ENCODE results near the gene NSL1.
A peak's percentile ranks its signal among the peaks of the same experiment; 100 is the strongest.
"Not testable (repeated sequence)": the region's sequence is repeated elsewhere in the genome, so short reads cannot be mapped to it uniquely, and the experiment has no call there.

The NSL1 gene

DNA sequence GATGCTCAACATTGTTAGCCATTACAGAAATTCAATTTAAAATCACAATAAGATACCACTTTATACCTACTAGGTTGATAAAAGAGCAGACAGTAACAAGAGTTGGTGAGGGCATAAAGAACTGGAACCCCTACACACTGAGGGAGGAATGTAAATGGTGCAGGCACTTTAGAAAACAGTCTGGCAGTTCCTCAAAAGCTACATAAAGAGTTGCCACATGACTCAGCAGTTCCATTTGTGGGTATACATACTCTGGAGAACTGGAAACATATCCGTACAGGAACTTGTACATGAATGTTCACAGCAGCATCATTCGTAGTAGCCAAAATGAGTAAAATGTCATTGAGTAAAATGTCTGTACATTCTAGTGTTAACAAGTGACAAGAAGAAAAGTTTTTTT, 17.0 kb downstream of the NSL1 start:
- Mint-ChIP-seq H3K4me1 (ENCODE audit: low read depth) (peaks cover 80% of the 10 kb centered on the region), H3K27me3 (no peaks in the 10 kb centered on the region), H3K9me3 (peaks cover 17% of the 10 kb centered on the region), H3K4me3 (no peak overlapping the region), H3K36me3 (ENCODE audit: low read depth) (peaks cover 75% of the 10 kb centered on the region), H3K27ac (peak overlapping the region; percentile 77)
- intact Hi-C loops (cut with micrococcal nuclease): no loop called here

DNA sequence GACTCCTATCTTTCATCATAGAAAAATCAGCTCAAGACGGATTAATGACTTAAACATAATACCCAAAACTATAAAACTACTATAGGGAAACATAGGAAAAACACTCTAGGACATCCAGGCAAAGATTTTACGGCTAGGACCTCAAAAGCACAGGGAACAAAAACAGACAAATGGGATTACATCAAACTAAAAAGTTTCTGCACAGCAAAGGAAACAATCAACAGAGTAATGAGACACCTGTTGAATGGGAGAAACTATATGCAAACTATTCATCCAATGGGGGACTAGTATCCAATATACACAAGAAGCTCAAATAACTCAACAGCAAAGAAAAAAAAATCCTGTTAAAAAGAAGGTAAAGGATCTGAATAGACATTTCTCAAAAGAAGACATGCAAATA, 18.6 kb downstream of the NSL1 start:
- intact Hi-C loops (cut with micrococcal nuclease): loop anchor here (2.0 kb wide), 1 partner anchor 20 kb away; no protein-coding TSS in a partner anchor
- peaks cover 80% of the 10 kb centered on the region for H3K4me1 Mint-ChIP-seq (ENCODE audit: low read depth)
- peak overlapping the region; percentile 77 for H3K27ac Mint-ChIP-seq

DNA sequence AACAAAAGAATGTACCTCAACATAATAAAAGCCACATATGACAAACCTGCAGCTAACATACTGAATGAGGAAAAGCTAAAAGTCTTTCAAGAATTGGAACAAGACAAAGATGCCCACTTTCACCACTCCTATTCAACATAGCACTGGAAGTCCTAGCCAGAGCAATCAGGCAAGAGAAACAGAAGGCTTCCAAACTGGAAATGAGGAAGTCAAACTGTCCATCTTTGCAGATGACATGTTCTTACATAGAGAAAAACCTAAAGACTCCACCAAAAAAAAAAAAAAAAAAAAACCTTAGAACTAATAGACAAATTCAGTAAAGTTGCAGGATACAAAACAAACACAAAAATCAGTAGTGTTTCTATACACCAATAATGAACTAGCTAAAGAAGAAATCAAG, 20.2 kb downstream of the NSL1 start:
- intact Hi-C loops (cut with micrococcal nuclease): no loop called here
- H3K36me3 Mint-ChIP-seq (ENCODE audit: low read depth): peaks cover 85% of the 10 kb centered on the region
- H3K4me3 Mint-ChIP-seq: no peak overlapping the region
- H3K9me3 Mint-ChIP-seq: peaks cover 47% of the 10 kb centered on the region
- H3K4me1 Mint-ChIP-seq (ENCODE audit: low read depth): peaks cover 68% of the 10 kb centered on the region
- H3K27me3 Mint-ChIP-seq: no peaks in the 10 kb centered on the region
- H3K27ac Mint-ChIP-seq: peak overlapping the region; percentile 51

More for the DNA sequence above, 18.6 kb downstream of the NSL1 start:
- peaks cover 81% of the 10 kb centered on the region for H3K36me3 Mint-ChIP-seq (ENCODE audit: low read depth)
- peaks cover 33% of the 10 kb centered on the region for H3K9me3 Mint-ChIP-seq
- no peaks in the 10 kb centered on the region for H3K27me3 Mint-ChIP-seq
- H3K4me3 Mint-ChIP-seq: no peak overlapping the region

DNA sequence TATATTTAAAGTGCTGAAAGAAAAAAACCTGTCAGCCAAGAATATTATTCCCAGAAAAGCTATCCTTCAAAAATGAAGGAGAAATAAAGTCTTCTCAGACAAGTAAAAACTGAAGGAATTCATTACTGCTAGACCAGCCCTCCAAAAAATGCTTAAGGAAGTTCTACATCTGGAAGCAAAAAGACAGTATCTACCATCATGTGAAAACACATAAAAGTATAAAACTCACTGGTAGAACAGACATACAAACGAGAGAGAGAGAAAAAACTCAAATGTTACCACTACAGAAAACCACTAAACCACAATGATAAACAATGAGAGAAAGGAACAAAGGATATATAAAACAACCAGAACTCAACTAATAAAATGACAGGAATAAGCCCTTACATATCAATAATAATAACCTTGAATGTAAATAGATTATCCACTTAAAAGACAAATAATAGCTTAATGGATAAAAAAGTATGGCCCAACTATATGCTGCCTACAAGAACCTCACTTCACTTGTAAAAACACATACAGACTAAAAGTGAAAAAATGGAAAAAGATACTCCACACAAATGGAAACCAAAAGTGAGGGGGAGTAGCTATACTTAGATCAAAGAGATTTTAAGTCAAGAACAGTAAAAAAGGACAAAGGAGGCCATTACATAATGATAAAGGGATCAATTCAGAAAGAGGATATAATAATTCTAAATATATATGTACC, 22.0 kb downstream of the NSL1 start:
- H3K9me3 Mint-ChIP-seq: peaks cover 52% of the 10 kb centered on the region
- peaks cover 69% of the 10 kb centered on the region for H3K4me1 Mint-ChIP-seq (ENCODE audit: low read depth)
- H3K4me3 Mint-ChIP-seq: no peak overlapping the region
- H3K36me3 Mint-ChIP-seq (ENCODE audit: low read depth): peaks cover 86% of the 10 kb centered on the region
- H3K27ac Mint-ChIP-seq: no peak overlapping the region
- intact Hi-C loops (cut with micrococcal nuclease): no loop called here
- no peaks in the 10 kb centered on the region for H3K27me3 Mint-ChIP-seq

DNA sequence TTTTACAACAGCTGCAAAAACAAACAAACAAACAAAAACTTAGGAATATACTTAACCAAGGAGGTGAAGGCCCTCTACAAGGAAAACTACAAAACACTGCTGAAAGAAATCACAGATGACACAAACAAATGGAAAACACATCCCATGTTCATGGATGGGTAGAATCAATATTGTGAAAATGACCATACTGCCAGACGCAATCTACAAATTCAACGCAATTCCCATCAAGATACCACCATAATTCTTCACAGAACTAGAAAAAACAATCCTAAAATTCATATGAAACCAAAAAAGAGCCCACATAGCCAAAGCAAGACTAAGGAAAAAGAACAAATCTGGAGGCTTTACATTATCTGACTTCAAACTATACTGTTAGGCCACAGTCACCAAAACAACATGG, 24.8 kb downstream of the NSL1 start:
- Mint-ChIP-seq H3K9me3 (peaks cover 44% of the 10 kb centered on the region), H3K4me1 (ENCODE audit: low read depth) (peaks cover 63% of the 10 kb centered on the region), H3K36me3 (ENCODE audit: low read depth) (peaks cover 84% of the 10 kb centered on the region)
- intact Hi-C loops (cut with micrococcal nuclease); H3K27ac Mint-ChIP-seq; H3K4me3 Mint-ChIP-seq; H3K27me3 Mint-ChIP-seq: not testable (repeated sequence)

DNA sequence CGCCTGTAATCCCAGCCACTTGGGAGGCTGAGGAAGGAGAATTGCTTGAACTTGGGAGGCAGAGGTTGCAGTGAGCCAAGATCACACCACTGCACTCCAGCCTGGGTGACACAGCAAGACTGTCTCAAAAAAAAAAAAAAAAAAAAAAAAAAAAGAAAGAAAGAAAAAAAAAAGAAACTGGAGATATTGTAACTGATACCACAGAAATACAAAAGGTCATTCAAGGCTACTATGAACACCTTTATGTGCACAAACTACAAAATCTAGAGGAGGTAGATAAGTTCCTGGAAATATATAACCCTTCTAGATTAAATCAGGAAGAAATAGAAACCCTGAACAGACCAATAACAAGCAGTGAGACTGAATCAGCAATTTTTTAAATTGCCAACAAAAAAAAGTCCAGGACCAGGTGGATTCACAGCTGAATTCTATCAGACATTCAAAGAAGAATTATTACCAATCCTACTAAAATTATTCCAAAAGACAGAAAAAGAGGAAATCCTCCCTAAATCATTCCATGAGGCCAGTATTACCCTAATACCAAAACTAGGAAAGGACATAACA, 26.8 kb downstream of the NSL1 start:
- H3K9me3 Mint-ChIP-seq: peaks cover 37% of the 10 kb centered on the region
- peaks cover 54% of the 10 kb centered on the region for H3K4me1 Mint-ChIP-seq (ENCODE audit: low read depth)
- H3K27me3 Mint-ChIP-seq; intact Hi-C loops (cut with micrococcal nuclease); H3K4me3 Mint-ChIP-seq: not testable (repeated sequence)
- peaks cover 76% of the 10 kb centered on the region for H3K36me3 Mint-ChIP-seq (ENCODE audit: low read depth)
- H3K27ac Mint-ChIP-seq: peak overlapping the region; percentile 75

DNA sequence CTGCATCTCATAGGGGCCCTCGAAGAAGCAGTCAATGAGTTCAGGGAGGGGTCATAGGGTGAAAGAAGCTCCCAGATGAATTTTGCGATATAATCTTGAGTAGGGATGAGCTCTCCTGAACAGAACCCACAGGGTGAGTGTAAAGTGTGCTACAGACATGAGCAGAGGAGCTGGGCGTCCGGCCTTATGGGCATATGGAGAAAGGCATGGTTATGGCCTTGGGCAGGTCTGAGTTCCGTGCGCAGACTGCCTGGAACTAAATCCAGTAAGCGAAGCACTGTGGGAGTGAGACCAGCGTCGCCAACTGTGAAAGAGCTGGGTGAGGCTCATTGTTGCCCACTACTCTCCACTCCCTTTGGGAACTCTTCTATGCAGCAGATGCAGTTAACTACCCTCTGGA, 28.7 kb downstream of the NSL1 start:
- H3K36me3 Mint-ChIP-seq (ENCODE audit: low read depth): peaks cover 58% of the 10 kb centered on the region
- H3K4me3 Mint-ChIP-seq: no peak overlapping the region
- intact Hi-C loops (cut with micrococcal nuclease): no loop called here

DNA sequence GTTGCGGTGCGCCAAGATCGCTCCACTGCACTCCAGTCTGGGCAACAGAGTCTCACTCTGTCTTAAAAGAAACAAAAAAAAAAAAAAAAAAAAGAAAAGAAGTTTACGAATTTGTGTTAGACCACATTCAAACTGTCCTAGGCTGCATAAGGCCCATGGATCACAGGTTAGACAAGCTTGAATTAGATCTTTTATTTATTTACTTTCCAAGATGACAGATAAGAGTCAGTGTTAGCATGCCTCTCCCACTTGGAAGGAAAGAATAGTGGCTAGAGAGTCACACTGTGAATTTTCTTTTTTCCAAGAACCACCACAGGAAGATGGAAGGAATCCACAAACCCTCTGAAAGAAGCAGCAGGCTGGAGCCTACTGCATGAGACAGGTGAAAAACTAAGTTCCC, 29.3 kb downstream of the NSL1 start:
- peaks cover 58% of the 10 kb centered on the region for H3K36me3 Mint-ChIP-seq (ENCODE audit: low read depth)
- H3K9me3 Mint-ChIP-seq: peaks cover 14% of the 10 kb centered on the region
- no peak overlapping the region for H3K27ac Mint-ChIP-seq
- H3K4me1 Mint-ChIP-seq (ENCODE audit: low read depth): peaks cover 55% of the 10 kb centered on the region
- intact Hi-C loops (cut with micrococcal nuclease): no loop called here
- no peaks in the 10 kb centered on the region for H3K27me3 Mint-ChIP-seq
- no peak overlapping the region for H3K4me3 Mint-ChIP-seq

More for the DNA sequence above, 28.7 kb downstream of the NSL1 start:
- Mint-ChIP-seq H3K4me1 (ENCODE audit: low read depth) (peaks cover 59% of the 10 kb centered on the region), H3K27me3 (no peaks in the 10 kb centered on the region), H3K9me3 (peaks cover 18% of the 10 kb centered on the region), H3K27ac (peak overlapping the region; percentile 27)

DNA sequence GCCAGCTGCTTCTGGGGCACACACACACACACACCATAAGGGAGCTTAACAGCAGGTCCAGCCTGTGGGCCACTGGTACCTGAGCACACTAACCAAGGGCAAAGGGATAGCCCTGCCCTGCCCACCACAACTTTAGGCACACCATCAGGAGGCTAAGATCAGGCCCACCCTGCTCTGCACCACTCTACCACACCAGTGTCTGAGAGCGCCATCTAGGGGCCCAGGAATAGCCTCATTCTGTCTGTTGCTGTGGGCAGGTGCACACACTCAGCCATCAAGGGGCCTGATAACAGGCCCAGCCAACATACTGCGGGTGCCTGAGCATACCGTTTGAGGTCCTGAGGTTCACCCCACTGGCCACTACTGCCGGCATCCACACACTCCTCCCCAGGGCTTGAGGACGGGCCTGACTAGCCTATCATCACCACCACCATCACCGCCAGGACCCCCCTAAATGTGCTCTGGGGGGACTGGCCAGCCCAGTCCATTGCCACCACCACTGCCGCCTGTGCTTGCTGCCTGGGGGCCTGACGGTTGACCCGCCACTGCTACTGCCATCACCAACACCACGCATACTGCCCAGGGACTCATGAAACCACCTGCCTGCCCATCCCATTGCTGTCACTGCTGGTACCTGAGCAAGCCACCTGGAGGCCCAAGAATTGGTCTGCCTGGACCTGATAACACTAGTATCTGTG, 31.3 kb downstream of the NSL1 start:
- peaks cover 58% of the 10 kb centered on the region for H3K4me1 Mint-ChIP-seq (ENCODE audit: low read depth)
- H3K27me3 Mint-ChIP-seq: no peaks in the 10 kb centered on the region
- H3K27ac Mint-ChIP-seq: peak overlapping the region; percentile 38
- H3K9me3 Mint-ChIP-seq: no peaks in the 10 kb centered on the region
- no peak overlapping the region for H3K4me3 Mint-ChIP-seq
- peaks cover 51% of the 10 kb centered on the region for H3K36me3 Mint-ChIP-seq (ENCODE audit: low read depth)
- intact Hi-C loops (cut with micrococcal nuclease): no loop called here

DNA sequence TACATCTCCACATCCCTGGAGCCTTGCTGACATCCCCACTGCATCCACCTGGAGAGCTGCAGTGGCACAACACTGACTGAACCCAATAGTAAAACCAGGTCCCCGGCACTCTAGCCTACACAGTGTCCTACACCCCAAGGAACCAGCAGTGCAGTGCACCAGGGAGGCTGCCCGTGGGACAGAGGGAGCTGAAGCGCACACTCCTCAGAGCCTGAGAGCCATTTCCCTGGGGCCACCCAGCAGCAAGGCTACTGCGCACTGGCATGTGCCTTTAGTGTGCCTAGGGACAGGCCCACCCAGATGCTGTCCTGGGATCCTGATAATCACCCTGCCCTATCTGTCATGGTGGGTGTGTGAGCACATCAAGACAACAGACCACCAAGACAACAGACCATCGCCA, 31.9 kb downstream of the NSL1 start:
- intact Hi-C loops (cut with micrococcal nuclease): no loop called here
- Mint-ChIP-seq H3K9me3 (no peaks in the 10 kb centered on the region), H3K27me3 (no peaks in the 10 kb centered on the region), H3K4me1 (ENCODE audit: low read depth) (peaks cover 57% of the 10 kb centered on the region), H3K36me3 (ENCODE audit: low read depth) (peaks cover 51% of the 10 kb centered on the region), H3K4me3 (no peak overlapping the region), H3K27ac (peak overlapping the region; percentile 38)

DNA sequence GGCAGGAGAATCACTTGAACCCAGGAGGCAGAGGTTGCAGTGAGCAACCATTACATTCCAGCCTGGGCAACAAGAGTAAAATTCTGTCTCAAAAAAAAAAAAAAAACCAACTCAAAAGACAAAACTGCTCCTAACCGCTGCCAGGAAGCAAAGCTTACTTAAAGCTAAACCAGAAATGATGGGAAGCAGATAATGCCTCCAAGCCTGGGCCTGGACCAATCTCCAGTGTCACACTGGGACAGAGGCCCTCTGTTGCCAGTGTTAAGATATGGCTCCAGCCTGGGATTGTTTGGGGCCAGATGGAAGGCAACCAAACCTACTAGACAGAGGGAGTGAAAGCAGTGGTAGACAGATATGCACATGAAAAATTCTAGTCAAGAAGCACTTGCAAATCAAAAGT, 36.9 kb downstream of the NSL1 start:
- intact Hi-C loops (cut with micrococcal nuclease): loop anchor here (5.0 kb wide), 1 partner anchor 57 kb away; the partner anchor contains the start of gene BATF3
- H3K27me3 Mint-ChIP-seq: no peaks in the 10 kb centered on the region
- no peak overlapping the region for H3K4me3 Mint-ChIP-seq
- H3K9me3 Mint-ChIP-seq: no peaks in the 10 kb centered on the region
- H3K4me1 Mint-ChIP-seq (ENCODE audit: low read depth): peaks cover 52% of the 10 kb centered on the region
- peak overlapping the region; percentile 85 for H3K27ac Mint-ChIP-seq
- H3K36me3 Mint-ChIP-seq (ENCODE audit: low read depth): peaks cover 17% of the 10 kb centered on the region

DNA sequence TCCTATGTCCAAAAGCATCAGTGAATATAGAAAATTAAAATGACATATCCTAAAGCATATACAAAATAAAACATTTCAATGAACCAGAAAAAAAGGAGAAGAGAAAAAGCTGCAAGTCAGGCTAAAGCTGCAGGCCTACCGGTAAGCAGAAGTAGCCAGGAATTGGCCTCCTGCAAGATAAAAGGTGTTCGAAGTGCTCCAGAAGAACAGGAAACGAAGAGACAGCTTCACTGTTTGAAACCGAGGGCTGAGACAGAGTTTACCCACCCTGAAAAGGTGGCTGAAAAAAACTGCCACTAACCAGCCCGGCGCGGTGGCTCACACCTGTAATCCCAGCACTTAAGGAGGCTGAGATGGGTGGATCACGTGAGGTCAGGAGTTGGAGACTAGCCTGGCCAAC, 37.4 kb downstream of the NSL1 start:
- intact Hi-C loops (cut with micrococcal nuclease): loop anchor here (5.0 kb wide), 1 partner anchor 57 kb away; the partner anchor contains the start of gene BATF3
- peak overlapping the region; percentile 53 for H3K4me3 Mint-ChIP-seq
- H3K9me3 Mint-ChIP-seq: no peaks in the 10 kb centered on the region
- peaks cover 17% of the 10 kb centered on the region for H3K36me3 Mint-ChIP-seq (ENCODE audit: low read depth)
- H3K27ac Mint-ChIP-seq: peak overlapping the region; percentile 85
- H3K27me3 Mint-ChIP-seq: no peaks in the 10 kb centered on the region
- peaks cover 47% of the 10 kb centered on the region for H3K4me1 Mint-ChIP-seq (ENCODE audit: low read depth)

DNA sequence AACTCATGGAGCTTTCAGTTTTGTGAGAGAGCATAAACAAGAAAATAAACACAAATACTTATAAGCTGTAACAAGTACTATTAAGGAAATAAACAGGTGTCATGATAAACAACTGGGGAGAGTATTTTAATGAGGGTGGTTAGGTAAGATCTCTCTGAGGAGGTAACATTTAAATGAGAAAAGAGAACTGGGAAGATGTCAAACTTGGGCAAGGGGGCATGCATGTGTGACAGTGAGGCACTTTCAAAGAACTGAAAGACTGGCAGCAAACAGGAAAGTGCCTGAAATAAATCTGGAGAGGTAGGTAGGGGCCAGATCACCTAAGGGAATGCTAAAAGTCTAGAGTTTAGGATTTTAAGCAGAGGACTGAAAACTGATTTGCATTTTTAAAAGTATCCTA, 37.8 kb downstream of the NSL1 start:
- no peaks in the 10 kb centered on the region for H3K9me3 Mint-ChIP-seq
- H3K36me3 Mint-ChIP-seq (ENCODE audit: low read depth): peaks cover 17% of the 10 kb centered on the region
- H3K27ac Mint-ChIP-seq: peak overlapping the region; percentile 85
- intact Hi-C loops (cut with micrococcal nuclease): loop anchor here (2.0 to 5.0 kb wide), 2 partner anchors 19 to 56 kb away; partner anchors contain the start of gene BATF3
- no peaks in the 10 kb centered on the region for H3K27me3 Mint-ChIP-seq
- peak overlapping the region; percentile 53 for H3K4me3 Mint-ChIP-seq
- peaks cover 43% of the 10 kb centered on the region for H3K4me1 Mint-ChIP-seq (ENCODE audit: low read depth)

DNA sequence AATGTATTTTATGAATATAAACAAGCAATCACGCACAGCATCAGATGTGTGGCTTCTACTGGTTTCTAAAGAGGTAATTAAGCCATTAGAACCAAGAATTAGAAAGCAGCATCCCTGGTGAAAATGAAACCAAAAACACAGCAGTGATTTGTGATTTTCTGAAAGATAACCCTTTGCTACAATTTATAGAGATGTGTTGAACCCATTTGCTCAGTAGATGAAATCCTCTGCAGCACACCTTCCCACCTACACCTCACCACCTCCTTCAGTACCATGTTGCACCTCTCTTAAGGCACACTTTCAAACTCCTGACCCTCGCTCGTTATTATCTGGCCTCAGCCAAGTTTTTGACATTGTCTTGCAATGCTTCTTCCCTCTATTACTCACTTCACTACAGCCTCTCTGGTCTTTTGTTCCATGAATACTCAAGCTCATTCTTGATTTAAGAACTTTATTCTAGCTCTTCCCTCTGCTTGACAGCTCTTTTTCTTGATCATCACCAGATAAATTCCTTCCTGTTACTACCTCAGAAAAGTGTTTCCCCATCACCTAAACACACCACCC, 38.6 kb downstream of the NSL1 start:
- Mint-ChIP-seq H3K4me3 (peak overlapping the region; percentile 65), H3K27me3 (no peaks in the 10 kb centered on the region), H3K27ac (peak overlapping the region; percentile 85), H3K4me1 (ENCODE audit: low read depth) (peaks cover 41% of the 10 kb centered on the region), H3K36me3 (ENCODE audit: low read depth) (peaks cover 17% of the 10 kb centered on the region), H3K9me3 (no peaks in the 10 kb centered on the region)
- intact Hi-C loops (cut with micrococcal nuclease): loop anchor here (2.0 to 5.0 kb wide), 2 partner anchors 20 to 56 kb away; partner anchors contain the start of gene BATF3

Measured in dendritic cell treated with granulocyte-macrophage colony-stimulating factor and Interleukin-4, amounts not matched to agents 40 ng/mL and 50 ng/mL, for 4 days (primary cell).